Activated CD4-positive, alpha-beta T cell treated with anti-CD3 and anti-CD28 coated beads, Interleukin-10, Interleukin-2, amounts not matched to agents 100 ng/mL and 50 ng/mL, durations not matched to agents 16 hours and 8 hours (primary cell): ENCODE results near the gene BRME1.

Source experiments
- DNase-seq: peaks from one replicate; pipeline ENCODE4 v3.0.0-alpha.2; 2020

BRME1 gene

GRCh38 chr19:13885826-13886365 lies 20.0 kb downstream of the BRME1 start:
- no peak for DNase-seq

GRCh38 chr19:13884726-13885591 lies 21.0 kb downstream of the BRME1 start:
- no peak for DNase-seq

GRCh38 chr19:13883516-13884064 lies 22.3 kb downstream of the BRME1 start:
- no peak for DNase-seq

- no peak for DNase-seq
Observed at GRCh38 chr19:13882836-13883235, 23.1 kb downstream of the BRME1 start.

GRCh38 chr19:13882419-13882795 lies 23.5 kb downstream of the BRME1 start:
- DNase-seq, result no peak

GRCh38 chr19:13881692-13882418 lies 24.1 kb downstream of the BRME1 start:
- peak; percentile 74 for DNase-seq

- DNase-seq, result peak; percentile 47
Observed at GRCh38 chr19:13881251-13881691, 24.6 kb downstream of the BRME1 start.

GRCh38 chr19:13880059-13881043 lies 25.6 kb downstream of the BRME1 start:
- DNase-seq, result peak; percentile 99

- DNase-seq, result no peak
Observed at GRCh38 chr19:13877303-13877702, 28.6 kb downstream of the BRME1 start.

GRCh38 chr19:13876834-13877233 lies 29.1 kb downstream of the BRME1 start, which contains the start of gene NANOS3:
Gene NANOS3, plus strand, starts transcription at chr19:13877134. Its CDS starts 115 bp downstream, at chr19:13877249.
- DNase-seq, result no peak

- no peak for DNase-seq
Observed at GRCh38 chr19:13875824-13876223, 30.1 kb downstream of the BRME1 start.

- no peak for DNase-seq
Observed at GRCh38 chr19:13873834-13874515, 31.9 kb downstream of the BRME1 start.

- no peak for DNase-seq
Observed at GRCh38 chr19:13872695-13873389, 33.1 kb downstream of the BRME1 start.

- no peak for DNase-seq
Observed at GRCh38 chr19:13872339-13872694, 33.6 kb downstream of the BRME1 start.

GRCh38 chr19:13870873-13871272 lies 35.0 kb downstream of the BRME1 start:
- no peak for DNase-seq

GRCh38 chr19:13869281-13869680 lies 36.6 kb downstream of the BRME1 start:
- no peak for DNase-seq

- no peak for DNase-seq
Observed at GRCh38 chr19:13868663-13869062, 37.3 kb downstream of the BRME1 start.

- no peak for DNase-seq
Observed at GRCh38 chr19:13866463-13867046, 39.4 kb downstream of the BRME1 start.

GRCh38 chr19:13865571-13866462 lies 40.1 kb downstream of the BRME1 start:
- DNase-seq, result no peak
